Hepatic stellate cell (primary cell): ENCODE measurements around the gene TRPC5OS.
A peak's percentile ranks its signal among the peaks of the same experiment; 100 is the strongest.

Source experiments
- DNase-seq: peaks from one replicate; pipeline ENCODE4 v3.0.0; 2011; ENCODE audit warnings: low spot score

Gene TRPC5OS

DNA sequence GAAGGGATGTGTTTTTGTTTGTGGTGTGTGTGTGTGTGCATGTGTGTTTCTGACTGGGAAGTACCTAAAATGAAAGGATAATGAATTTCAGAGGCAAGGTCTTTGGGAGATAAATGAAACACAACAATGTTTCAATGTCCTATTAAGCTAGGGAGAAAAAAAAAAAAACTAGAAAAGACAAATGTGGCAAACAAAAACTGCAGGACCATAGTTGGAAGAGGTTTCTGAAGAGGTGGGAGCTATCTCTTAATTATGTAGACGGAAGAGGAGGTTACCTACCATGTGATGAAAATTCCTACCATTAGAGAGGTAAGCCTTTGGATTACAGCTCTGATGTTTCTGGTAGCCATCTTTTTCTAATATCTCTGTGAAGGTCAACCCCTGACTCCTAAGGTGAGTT lies at the start of gene TRPC5OS:
Gene TRPC5OS (plus strand): TSS at position 301 of the 400 bp plus-strand sequence. CDS start 25,669 bp downstream, outside the sequence.
- DNase-seq: no peak

GRCh38 chrX:111829345-111829744 lies 46.6 kb upstream of the TRPC5OS start:
- DNase-seq: no peak

DNA sequence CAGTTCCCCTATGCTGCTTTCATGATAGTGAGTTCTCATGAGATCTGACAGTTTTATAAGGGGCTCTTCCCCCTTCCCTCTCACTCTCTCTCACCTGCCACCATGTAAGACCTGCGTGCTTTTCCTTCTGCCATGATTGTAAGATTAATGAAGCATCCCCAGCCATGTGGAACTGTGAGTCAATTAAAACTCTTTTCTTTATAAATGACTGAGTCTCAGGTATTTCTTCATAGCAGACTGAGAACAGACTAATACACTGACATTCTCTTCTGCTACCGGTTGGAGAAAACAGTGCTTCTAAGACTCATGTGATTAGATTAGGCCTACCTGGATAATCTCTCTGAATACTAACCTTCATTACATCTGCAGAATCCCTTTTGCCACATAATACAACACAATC lies 45.4 kb upstream of the TRPC5OS start:
- DNase-seq: no peak

GRCh38 chrX:111831343-111831742 lies 44.6 kb upstream of the TRPC5OS start:
- no peak for DNase-seq

GRCh38 chrX:111837197-111837596 lies 38.8 kb upstream of the TRPC5OS start:
- no peak for DNase-seq

- no peak for DNase-seq
Observed at GRCh38 chrX:111847491-111848133, 28.4 kb upstream of the TRPC5OS start.

DNA sequence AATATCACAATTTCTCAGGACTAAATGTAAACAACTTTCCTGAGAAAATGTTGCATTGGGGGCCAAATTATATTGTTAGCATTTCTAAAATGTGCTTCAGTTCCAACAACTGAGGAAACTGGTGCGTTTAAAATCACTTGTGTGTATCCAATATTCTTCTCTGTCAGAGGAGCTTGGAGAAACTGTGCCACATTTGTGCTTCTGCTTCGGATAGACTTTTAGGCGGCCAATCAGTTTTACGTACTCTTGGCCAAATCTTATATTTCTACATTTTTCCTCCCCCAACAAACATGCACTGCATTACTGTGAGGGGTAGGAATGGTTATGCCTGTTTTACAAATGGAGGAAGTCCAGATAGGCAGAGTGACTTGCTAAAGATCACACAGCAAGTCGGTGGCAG lies 27.4 kb upstream of the TRPC5OS start:
- no peak for DNase-seq

- DNase-seq: no peak
Observed at GRCh38 chrX:111850975-111851374, 25.0 kb upstream of the TRPC5OS start.

- DNase-seq: no peak
Observed at GRCh38 chrX:111854556-111855490, 21.2 kb upstream of the TRPC5OS start.

DNA sequence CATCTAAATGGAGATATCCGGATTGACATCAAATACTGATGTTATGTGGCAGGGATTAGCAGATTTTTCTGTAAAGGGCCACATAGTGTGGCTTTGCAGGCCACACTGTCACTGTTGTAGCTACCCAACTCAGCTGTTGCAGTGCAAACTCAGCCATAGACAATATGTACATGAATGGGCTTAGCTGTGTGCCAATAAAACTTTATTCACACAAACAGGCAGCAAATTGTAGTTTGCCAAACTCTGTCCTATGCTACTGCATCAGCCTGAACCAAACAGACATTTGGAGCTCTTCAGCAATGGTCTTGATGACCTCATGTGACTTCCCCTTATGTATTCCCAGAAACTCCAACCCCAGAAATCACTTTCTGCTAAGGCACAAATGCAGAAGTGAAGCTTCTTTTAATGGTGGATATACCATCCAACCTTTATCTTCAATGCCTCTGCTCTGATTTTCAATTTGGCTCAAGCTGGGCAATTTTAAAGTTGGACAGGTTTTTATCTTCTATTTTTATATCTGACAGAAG lies 18.4 kb upstream of the TRPC5OS start:
- DNase-seq: no peak

DNA sequence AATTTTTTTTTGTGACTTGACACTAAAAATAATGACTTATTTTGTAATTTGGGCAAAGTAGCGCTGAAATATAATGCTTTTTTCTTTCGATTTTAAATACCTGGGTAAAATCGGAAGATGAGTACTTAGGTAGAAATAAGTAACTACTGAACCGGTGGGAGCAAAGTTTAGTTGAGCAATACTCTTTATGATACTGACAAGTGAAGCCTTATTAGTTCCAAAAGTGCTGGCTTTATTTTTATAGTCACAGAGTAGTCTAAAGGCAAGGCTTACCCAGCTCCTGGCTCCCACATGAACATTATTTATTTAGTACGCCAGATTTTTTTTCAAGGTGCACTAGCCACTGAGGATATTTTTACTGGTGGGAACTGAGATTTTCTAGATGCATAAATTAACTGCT lies 14.4 kb upstream of the TRPC5OS start:
- DNase-seq: no peak

DNA sequence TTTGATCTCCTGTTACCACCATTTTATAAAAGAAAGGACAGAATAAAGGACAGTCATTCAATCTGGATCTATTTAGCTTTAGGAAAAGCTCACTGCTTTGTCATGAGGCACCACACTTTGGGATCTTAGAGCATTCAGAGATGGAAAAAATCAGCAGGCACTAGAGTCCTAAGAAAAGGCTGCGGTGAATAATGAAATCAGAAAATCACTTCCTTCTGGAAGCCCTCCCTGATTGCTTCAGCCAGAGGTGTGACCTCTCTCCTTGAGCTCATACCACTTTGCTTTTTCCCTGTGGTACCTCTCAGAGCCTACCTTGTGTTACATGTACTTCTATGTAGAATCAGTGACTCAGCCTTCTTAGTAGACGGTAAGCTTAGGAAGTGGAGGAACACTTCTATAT lies 8.7 kb upstream of the TRPC5OS start:
- DNase-seq: no peak

- no peak for DNase-seq
Observed at GRCh38 chrX:111868726-111869638, 7.0 kb upstream of the TRPC5OS start.

DNA sequence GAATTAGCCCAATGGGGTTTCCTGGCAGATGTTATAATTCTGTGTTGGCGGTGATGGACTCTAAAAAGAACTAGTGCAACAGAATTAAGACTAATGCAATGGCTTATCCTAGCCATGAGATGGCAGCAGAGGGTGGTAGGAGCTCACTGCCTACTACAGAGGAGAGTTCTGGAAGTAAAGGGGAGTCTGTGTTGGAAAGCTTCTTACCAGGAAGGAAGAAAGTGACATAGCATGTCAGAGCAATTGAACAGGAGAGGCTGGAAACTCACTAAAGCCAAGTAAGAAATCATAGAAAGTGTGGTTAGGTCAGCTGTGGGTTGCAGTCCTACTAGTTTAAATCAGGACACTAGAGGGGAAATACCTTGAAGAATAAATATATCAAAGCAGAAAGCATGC lies 6.3 kb upstream of the TRPC5OS start:
- peak; percentile 5 for DNase-seq

GRCh38 chrX:111874241-111874640 lies 1.7 kb upstream of the TRPC5OS start:
- no peak for DNase-seq

GRCh38 chrX:111876646-111877045 lies 665 bp downstream of the TRPC5OS start:
- DNase-seq: no peak

GRCh38 chrX:111877681-111878080 lies 1.7 kb downstream of the TRPC5OS start:
- DNase-seq: no peak

- no peak for DNase-seq
Observed at GRCh38 chrX:111880735-111881134, 4.8 kb downstream of the TRPC5OS start.

DNA sequence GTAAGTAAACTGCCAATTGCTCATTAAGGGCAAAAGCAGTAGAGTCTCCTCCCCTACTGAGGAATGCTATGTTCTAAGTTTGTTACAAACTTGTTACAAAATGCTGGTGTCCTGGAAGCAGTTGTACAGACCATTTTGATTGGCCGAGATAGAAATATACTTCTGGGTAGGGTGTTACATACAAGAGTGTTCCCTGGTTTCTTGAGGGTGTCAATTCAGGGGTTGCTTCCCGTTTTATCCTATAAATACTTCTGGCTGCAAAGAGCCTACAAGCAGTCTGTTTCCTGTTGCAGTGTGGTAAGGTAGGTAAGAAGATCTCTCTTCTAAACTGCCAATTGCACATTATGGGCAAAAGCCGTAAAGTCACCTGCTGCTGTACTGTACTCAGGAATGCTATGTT lies 5.7 kb downstream of the TRPC5OS start:
- no peak for DNase-seq

GRCh38 chrX:111886678-111887077 lies 10.7 kb downstream of the TRPC5OS start:
- DNase-seq: no peak

GRCh38 chrX:111888600-111888999 lies 12.6 kb downstream of the TRPC5OS start:
- no peak for DNase-seq

DNA sequence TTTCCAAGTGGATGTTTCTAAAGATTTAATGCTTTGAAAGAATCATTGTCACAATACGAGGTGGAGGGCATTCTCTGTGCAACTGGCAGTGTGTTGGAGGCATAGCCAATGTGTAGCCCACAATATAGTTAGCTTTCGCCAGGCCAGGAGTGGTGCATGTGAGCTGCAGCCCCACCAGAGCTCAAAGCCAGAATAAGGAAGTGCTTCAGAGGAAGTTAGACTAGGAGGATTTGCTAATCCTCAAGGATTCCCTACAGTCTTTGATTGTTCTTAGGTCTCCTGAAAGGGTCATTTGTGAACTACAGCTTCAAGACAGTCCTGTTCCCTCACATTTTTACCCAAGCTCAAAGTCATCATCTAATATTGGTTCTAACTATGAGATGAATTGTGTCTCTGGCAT lies 16.4 kb downstream of the TRPC5OS start:
- DNase-seq: no peak
